Measurements from ENCODE around the gene AKAP17A. TPM values are rescaled to one million over a fixed set of nuclear protein-coding genes. Genes with fewer than 3 reads are reported as not detected.
"Not testable (repeated sequence)": the region's sequence is repeated elsewhere in the genome, so short reads cannot be mapped to it uniquely, and the experiment has no call there.

AKAP17A gene
- total RNA-seq, 1 donor from 2014 or later, result 84.7 TPM

- ATAC-seq (ENCODE audit: low read depth), result no peak
- no peak for DNase-seq
- Mint-ChIP-seq H3K27ac (no peak overlapping the region), H3K9me3 (no peaks in the 10 kb centered on the region), H3K4me3 (no peak overlapping the region), H3K4me1 (peaks cover 8% of the 10 kb centered on the region), H3K27me3 (peaks cover 3% of the 10 kb centered on the region), H3K36me3 (ENCODE audit: low read depth) (no peaks in the 10 kb centered on the region)
- intact Hi-C loops (cut with micrococcal nuclease), result no loop called here
- TF ChIP-seq CTCF (IDR thresholded peaks at IDR 0.05), result no peak
- CTCF ChIA-PET, result no interaction called here
- POLR2A ChIA-PET, result no interaction called here
These were observed 19.3 kb downstream of the AKAP17A start for GRCh38 chrX:1610736-1611135.

GRCh38 chrX:1612641-1613286 is 21.4 kb downstream of the AKAP17A start:
- ATAC-seq (ENCODE audit: low read depth), result no peak
- DNase-seq, result no peak
- intact Hi-C loops (cut with micrococcal nuclease), result no loop called here
- H3K9me3 Mint-ChIP-seq, result no peaks in the 10 kb centered on the region
- no peak overlapping the region for H3K4me3 Mint-ChIP-seq
- H3K27ac Mint-ChIP-seq, result no peak overlapping the region
- CTCF ChIA-PET, result no interaction called here
- H3K36me3 Mint-ChIP-seq (ENCODE audit: low read depth), result no peaks in the 10 kb centered on the region
- H3K27me3 Mint-ChIP-seq, result peaks cover 7% of the 10 kb centered on the region
- POLR2A ChIA-PET, result no interaction called here
- peaks cover 8% of the 10 kb centered on the region for H3K4me1 Mint-ChIP-seq
- no peak for TF ChIP-seq CTCF (IDR thresholded peaks at IDR 0.05)

- H3K9me3 Mint-ChIP-seq, result no peaks in the 10 kb centered on the region
- H3K27ac Mint-ChIP-seq, result no peak within 1 kb of the TSS
- no peak for ATAC-seq (ENCODE audit: low read depth)
- H3K36me3 Mint-ChIP-seq (ENCODE audit: low read depth), result no peaks in the 10 kb centered on the region
- CTCF ChIA-PET, result no interaction called here
- intact Hi-C loops (cut with micrococcal nuclease), result no loop called here
- no peak for TF ChIP-seq CTCF (IDR thresholded peaks at IDR 0.05)
- POLR2A ChIA-PET, result no interaction called here
- H3K4me3 Mint-ChIP-seq, result no peak within 1 kb of the TSS
- DNase-seq, result no peak
- H3K4me1 Mint-ChIP-seq, result peaks cover 8% of the 10 kb centered on the region
- peaks cover 9% of the 10 kb centered on the region for H3K27me3 Mint-ChIP-seq
These were observed 23.5 kb downstream of the AKAP17A start, which contains the start of gene ASMT for GRCh38 chrX:1614927-1615326. TSS of gene ASMT (plus strand) at chrX:1615059. CDS start at chrX:1615200, 141 bp downstream.

DNA sequence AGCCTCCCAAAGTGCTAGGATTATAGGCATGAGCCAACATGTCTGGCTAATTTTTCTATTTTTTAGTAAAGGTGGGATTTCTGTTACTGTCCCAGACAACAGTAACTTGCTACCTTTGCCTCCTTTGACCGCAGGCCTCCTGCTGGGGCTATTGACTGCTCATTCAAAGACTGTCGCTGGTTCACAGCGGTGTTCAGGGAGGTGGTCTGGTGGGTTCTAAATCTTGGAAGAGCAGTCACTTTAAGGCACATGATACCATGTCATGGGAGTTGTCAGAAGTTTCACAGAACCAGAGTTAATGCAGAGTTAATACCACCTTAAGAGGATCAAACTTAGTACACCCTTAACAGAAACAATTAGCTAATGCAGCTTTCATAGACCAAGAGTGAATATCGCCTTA is 27.3 kb downstream of the AKAP17A start:
- H3K27ac Mint-ChIP-seq, result no peak overlapping the region
- no peaks in the 10 kb centered on the region for H3K9me3 Mint-ChIP-seq

DNA sequence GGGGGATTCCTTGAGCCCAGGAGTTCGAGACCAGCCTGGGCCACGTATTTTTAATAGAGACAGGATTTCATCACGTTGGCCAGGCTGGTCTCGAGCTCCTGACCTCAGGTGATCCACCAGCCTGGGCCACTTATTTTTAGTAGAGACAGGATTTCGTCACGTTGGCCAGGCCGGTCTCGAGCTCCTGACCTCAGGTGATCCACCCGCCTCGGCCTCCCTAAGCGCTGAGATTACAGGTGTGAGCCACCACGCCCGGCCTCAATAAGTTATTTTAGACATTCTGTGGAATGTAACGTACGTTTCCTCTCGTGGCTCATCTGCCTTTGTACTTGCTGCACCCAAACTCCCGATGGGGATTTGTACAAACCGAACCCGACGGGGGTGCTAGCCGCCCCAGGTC is 32.3 kb downstream of the AKAP17A start:
- TF ChIP-seq CTCF (IDR thresholded peaks at IDR 0.05), result no peak
- CTCF ChIA-PET, result no interaction called here
- POLR2A ChIA-PET, result no interaction called here
- DNase-seq, result no peak
- H3K27ac Mint-ChIP-seq, result no peak overlapping the region
- peaks cover 4% of the 10 kb centered on the region for H3K27me3 Mint-ChIP-seq
- H3K9me3 Mint-ChIP-seq, result no peaks in the 10 kb centered on the region
- no peaks in the 10 kb centered on the region for H3K36me3 Mint-ChIP-seq (ENCODE audit: low read depth)
- no peak overlapping the region for H3K4me3 Mint-ChIP-seq
- no peak for ATAC-seq (ENCODE audit: low read depth)
- intact Hi-C loops (cut with micrococcal nuclease), result no loop called here
- peaks cover 15% of the 10 kb centered on the region for H3K4me1 Mint-ChIP-seq

More for the DNA sequence above, 27.3 kb downstream of the AKAP17A start:
- Mint-ChIP-seq H3K36me3 (ENCODE audit: low read depth) (no peaks in the 10 kb centered on the region), H3K4me3 (no peak overlapping the region), H3K4me1 (peaks cover 13% of the 10 kb centered on the region), H3K27me3 (peaks cover 6% of the 10 kb centered on the region)
- ATAC-seq (ENCODE audit: low read depth), result no peak
- intact Hi-C loops (cut with micrococcal nuclease), result no loop called here
- POLR2A ChIA-PET, result no interaction called here
- CTCF ChIA-PET, result no interaction called here
- TF ChIP-seq CTCF (IDR thresholded peaks at IDR 0.05), result no peak
- no peak for DNase-seq

DNA sequence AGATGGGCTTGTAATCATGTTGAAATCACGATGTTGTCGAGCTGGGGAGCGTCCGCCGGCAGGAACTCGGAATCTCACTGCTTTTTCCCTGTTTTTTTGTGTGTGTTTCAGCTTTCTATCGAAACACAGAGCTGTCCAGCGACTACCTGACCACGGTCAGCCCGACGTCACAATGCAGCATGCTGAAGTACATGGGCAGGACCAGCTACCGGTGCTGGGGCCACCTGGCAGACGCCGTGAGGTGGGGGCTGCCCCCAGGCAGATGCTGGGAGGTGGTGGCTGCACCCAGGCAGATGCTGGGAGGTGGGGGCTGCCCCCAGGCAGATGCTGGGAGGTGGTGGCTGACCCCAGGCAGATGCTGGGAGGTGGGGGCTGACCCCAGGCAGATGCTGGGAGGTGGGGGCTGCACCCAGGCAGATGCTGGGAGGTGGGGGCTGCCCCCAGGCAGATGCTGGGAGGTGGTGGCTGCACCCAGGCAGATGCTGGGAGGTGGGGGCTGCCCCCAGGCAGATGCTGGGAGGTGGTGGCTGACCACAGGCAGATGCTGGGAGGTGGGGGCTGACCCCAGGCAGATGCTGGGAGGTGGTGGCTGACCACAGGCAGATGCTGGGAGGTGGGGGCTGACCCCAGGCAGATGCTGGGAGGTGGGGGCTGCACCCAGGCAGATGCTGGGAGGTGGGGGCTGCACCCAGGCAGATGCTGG is 32.9 kb downstream of the AKAP17A start:
- intact Hi-C loops (cut with micrococcal nuclease); DNase-seq; POLR2A ChIA-PET; H3K36me3 Mint-ChIP-seq (ENCODE audit: low read depth); H3K9me3 Mint-ChIP-seq; ATAC-seq (ENCODE audit: low read depth); H3K27me3 Mint-ChIP-seq; H3K27ac Mint-ChIP-seq; H3K4me3 Mint-ChIP-seq; CTCF ChIA-PET: not testable (repeated sequence)
- H3K4me1 Mint-ChIP-seq, result peaks cover 15% of the 10 kb centered on the region

- H3K27me3 Mint-ChIP-seq; H3K27ac Mint-ChIP-seq; intact Hi-C loops (cut with micrococcal nuclease); CTCF ChIA-PET; DNase-seq; POLR2A ChIA-PET; H3K36me3 Mint-ChIP-seq (ENCODE audit: low read depth); ATAC-seq (ENCODE audit: low read depth); H3K4me3 Mint-ChIP-seq; H3K9me3 Mint-ChIP-seq: not testable (repeated sequence)
- peaks cover 15% of the 10 kb centered on the region for H3K4me1 Mint-ChIP-seq
These were observed 33.4 kb downstream of the AKAP17A start for GRCh38 chrX:1624861-1625215.
